ENCODE results near the gene RABGEF1. TPM values are rescaled to one million over a fixed set of nuclear protein-coding genes. Genes with fewer than 3 reads are reported as not detected.
"Not testable (repeated sequence)": the region's sequence is repeated elsewhere in the genome, so short reads cannot be mapped to it uniquely, and the experiment has no call there.

The RABGEF1 gene
- total RNA-seq, 1 donor from 2014 or later: 14.1 TPM

DNA sequence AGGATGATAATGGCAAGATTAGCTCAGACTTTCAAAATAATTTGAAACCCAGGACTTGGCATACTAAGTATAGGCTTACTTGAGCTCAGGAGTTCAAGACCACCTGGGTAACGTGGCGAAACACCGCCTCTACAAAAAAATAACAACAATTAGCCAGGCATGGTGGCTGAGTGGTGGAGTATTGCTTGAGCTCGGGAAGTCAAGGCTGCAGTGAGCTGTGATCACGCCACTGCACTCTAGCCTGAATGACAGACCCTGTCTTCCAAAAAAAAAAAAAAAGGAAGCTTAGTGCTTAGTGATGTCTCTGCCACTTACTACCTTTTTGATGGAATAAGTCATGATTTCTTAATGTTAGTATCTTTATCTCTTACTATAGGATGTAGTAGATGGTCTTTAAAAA, 25.5 kb downstream of the RABGEF1 start:
- H3K4me3 Mint-ChIP-seq (ENCODE audit: unreplicated experiment): no peak overlapping the region
- H3K27me3 Mint-ChIP-seq (ENCODE audit: unreplicated experiment): no peaks in the 10 kb centered on the region
- H3K27ac Mint-ChIP-seq (ENCODE audit: unreplicated experiment): no peak overlapping the region
- peaks cover 15% of the 10 kb centered on the region for H3K36me3 Mint-ChIP-seq (ENCODE audit: unreplicated experiment)
- peaks cover 5% of the 10 kb centered on the region for H3K4me1 Mint-ChIP-seq (ENCODE audit: low read depth, unreplicated experiment)
- H3K9me3 Mint-ChIP-seq (ENCODE audit: unreplicated experiment): peaks cover 8% of the 10 kb centered on the region
- TF ChIP-seq, protein P1, sequence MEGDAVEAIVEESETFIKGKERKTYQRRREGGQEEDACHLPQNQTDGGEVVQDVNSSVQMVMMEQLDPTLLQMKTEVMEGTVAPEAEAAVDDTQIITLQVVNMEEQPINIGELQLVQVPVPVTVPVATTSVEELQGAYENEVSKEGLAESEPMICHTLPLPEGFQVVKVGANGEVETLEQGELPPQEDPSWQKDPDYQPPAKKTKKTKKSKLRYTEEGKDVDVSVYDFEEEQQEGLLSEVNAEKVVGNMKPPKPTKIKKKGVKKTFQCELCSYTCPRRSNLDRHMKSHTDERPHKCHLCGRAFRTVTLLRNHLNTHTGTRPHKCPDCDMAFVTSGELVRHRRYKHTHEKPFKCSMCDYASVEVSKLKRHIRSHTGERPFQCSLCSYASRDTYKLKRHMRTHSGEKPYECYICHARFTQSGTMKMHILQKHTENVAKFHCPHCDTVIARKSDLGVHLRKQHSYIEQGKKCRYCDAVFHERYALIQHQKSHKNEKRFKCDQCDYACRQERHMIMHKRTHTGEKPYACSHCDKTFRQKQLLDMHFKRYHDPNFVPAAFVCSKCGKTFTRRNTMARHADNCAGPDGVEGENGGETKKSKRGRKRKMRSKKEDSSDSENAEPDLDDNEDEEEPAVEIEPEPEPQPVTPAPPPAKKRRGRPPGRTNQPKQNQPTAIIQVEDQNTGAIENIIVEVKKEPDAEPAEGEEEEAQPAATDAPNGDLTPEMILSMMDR (IDR thresholded peaks at IDR 0.05; ENCODE audit: partially characterized antibody, unreplicated experiment): no peak
- DNase-seq: no peak

DNA sequence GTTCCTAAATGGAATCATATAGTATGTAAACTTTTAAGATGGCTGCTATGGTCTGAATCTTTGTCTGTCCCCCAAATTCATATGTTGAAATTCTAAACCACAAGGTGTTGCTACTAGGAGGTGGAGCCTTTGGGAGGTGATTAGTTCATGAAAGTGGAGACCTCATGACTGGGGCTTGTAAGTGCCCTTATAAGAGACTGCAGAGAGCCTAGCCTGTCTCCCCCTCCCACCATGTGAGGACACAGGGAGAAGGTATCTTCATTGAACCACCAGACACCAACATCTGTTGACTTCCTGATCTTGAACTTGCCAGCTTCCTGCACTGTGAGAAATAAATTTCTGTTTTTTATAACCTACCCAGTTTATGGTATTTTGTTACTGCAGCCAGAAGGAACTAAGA, 27.0 kb downstream of the RABGEF1 start:
- peaks cover 13% of the 10 kb centered on the region for H3K4me1 Mint-ChIP-seq (ENCODE audit: low read depth, unreplicated experiment)
- not testable (repeated sequence) for H3K4me3 Mint-ChIP-seq (ENCODE audit: unreplicated experiment); H3K9me3 Mint-ChIP-seq (ENCODE audit: unreplicated experiment); H3K27me3 Mint-ChIP-seq (ENCODE audit: unreplicated experiment); DNase-seq; H3K27ac Mint-ChIP-seq (ENCODE audit: unreplicated experiment)
- H3K36me3 Mint-ChIP-seq (ENCODE audit: unreplicated experiment): peaks cover 15% of the 10 kb centered on the region

DNA sequence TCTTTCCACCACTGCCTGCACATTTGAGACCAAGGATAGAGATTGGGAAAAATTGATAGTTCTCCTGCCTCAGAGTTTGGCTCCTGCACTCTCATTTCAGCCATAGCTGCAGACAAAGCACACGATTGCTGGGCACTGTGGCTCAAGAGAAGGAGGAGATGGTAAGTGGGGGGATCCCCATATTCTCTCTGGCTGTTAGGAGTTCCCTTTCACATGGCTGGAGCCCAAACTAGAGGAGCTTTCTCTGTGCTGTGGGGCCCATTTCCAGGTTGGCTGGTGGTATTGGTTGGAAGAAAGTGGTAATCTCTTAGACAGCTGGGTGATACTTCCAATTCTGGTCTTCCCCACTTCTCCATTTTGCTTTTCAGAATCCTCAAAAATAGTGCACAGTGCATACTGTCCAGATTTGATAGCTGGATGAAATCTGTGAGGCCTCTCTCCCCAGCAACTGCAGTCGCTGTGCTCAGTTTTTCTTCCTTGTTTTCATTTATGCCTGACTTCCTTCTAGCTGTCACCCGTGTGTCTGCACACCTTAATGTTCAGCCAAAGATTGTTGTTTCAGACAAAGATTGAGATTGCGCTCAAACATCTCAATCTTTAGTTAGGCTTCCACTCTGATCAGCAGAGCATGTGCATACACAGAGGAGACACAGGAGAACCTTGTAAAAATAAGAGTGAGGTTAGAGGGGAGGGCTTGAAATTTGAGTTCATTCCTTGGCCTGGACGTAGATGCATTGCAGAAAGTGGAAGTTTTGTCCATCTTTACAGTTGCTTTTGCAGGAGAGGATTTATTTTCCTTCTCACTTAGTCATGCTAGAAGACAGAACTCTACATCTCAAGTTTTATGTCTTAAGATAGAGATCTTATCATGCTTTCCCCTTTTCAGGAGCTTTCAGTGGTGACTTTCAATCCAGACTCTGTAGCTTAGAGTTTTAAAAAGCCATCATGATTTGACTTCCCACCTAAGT, 28.6 kb downstream of the RABGEF1 start:
- Mint-ChIP-seq H3K36me3 (ENCODE audit: unreplicated experiment) (peaks cover 5% of the 10 kb centered on the region), H3K9me3 (ENCODE audit: unreplicated experiment) (peaks cover 4% of the 10 kb centered on the region), H3K27me3 (ENCODE audit: unreplicated experiment) (no peaks in the 10 kb centered on the region), H3K4me1 (ENCODE audit: low read depth, unreplicated experiment) (peaks cover 13% of the 10 kb centered on the region), H3K4me3 (ENCODE audit: unreplicated experiment) (no peak overlapping the region), H3K27ac (ENCODE audit: unreplicated experiment) (no peak overlapping the region)
- TF ChIP-seq, protein P1 (IDR thresholded peaks at IDR 0.05; ENCODE audit: partially characterized antibody, unreplicated experiment): no peak
- no peak for DNase-seq

DNA sequence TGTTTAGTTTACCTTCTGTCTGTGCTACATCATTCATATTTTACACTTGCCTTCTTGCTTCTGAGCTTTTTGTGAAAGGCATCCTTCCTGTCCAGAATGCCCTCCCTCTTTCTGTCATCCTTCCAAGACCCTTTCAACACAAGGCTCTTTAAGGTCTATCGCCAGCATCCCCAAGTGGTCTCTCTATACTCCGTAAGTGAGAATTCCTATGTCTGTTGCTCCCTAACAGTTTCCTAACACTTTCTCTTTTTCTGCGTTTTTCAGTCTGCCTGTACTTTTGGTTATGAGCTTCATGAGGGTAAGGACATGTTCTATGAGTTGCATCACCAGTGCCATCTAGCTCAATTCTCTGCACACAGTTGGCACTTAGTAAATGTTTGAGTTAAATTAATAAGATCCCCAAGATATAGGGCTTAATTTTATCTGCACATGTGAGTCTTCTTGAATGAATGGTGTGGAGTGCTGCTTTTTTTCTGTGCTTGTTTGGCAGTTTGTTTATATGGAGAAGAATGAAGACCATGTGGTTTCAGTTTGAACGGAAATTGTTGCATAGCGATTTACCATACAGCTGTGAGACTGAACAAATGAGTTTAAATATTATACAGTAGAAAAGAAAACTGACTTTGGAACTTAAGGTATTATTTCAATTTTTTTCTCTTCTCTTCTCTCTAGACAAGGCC, 29.4 kb downstream of the RABGEF1 start:
- Mint-ChIP-seq H3K4me1 (ENCODE audit: low read depth, unreplicated experiment) (peaks cover 13% of the 10 kb centered on the region), H3K27ac (ENCODE audit: unreplicated experiment) (no peak overlapping the region), H3K36me3 (ENCODE audit: unreplicated experiment) (no peaks in the 10 kb centered on the region), H3K27me3 (ENCODE audit: unreplicated experiment) (no peaks in the 10 kb centered on the region), H3K9me3 (ENCODE audit: unreplicated experiment) (peaks cover 4% of the 10 kb centered on the region), H3K4me3 (ENCODE audit: unreplicated experiment) (no peak overlapping the region)
- TF ChIP-seq, protein P1 (IDR thresholded peaks at IDR 0.05; ENCODE audit: partially characterized antibody, unreplicated experiment): no peak
- no peak for DNase-seq

GRCh38 chr7:66771795-66772194, 31.3 kb downstream of the RABGEF1 start:
- Mint-ChIP-seq H3K9me3 (ENCODE audit: unreplicated experiment) (peaks cover 4% of the 10 kb centered on the region), H3K4me3 (ENCODE audit: unreplicated experiment) (no peak overlapping the region), H3K36me3 (ENCODE audit: unreplicated experiment) (no peaks in the 10 kb centered on the region), H3K27ac (ENCODE audit: unreplicated experiment) (no peak overlapping the region), H3K27me3 (ENCODE audit: unreplicated experiment) (no peaks in the 10 kb centered on the region), H3K4me1 (ENCODE audit: low read depth, unreplicated experiment) (peaks cover 13% of the 10 kb centered on the region)
- no peak for DNase-seq
- TF ChIP-seq, protein P1 (IDR thresholded peaks at IDR 0.05; ENCODE audit: partially characterized antibody, unreplicated experiment): no peak

DNA sequence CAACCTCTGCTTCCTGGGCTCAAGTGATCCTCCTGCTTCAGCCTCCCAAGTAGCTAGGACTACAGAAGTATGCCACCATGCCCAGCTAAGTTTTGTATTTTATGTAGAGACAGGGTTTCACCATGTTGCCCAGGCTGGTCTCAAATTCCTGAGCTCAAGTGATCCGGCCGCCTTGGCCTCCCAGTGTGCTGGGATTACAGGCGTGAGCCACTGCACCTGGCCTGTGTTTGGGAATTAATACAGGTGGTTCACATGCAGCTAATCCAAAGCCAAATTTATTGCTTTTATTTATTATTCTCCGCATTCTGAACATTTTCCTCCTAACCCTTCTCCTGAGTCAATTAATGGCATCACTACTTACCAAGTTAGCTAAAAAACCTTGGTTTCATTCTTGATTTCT, 33.2 kb downstream of the RABGEF1 start:
- H3K36me3 Mint-ChIP-seq (ENCODE audit: unreplicated experiment); H3K4me3 Mint-ChIP-seq (ENCODE audit: unreplicated experiment); H3K9me3 Mint-ChIP-seq (ENCODE audit: unreplicated experiment); H3K27me3 Mint-ChIP-seq (ENCODE audit: unreplicated experiment); H3K4me1 Mint-ChIP-seq (ENCODE audit: low read depth, unreplicated experiment); DNase-seq; H3K27ac Mint-ChIP-seq (ENCODE audit: unreplicated experiment): not testable (repeated sequence)

Data from glutamatergic neuron (in vitro differentiated cells).